Astrocyte of the spinal cord (primary cell): ENCODE data around the gene RHBDF2.

ENCODE experiments used
- DNase-seq: peaks from one replicate; pipeline ENCODE4 v3.0.0; 2011; ENCODE audit warnings: low read depth, low spot score
- H3K4me3 ChIP-seq: 2 replicates; pipeline ENCODE4 v1.5.1; 2011; ENCODE audit warnings: low read depth, mild to moderate bottlenecking, low read length, moderate library complexity
- in situ Hi-C: cut with HindIII; loops from 2 replicates; pipeline ENCODE4 v1.10.0; 2017; ENCODE audit warnings: low sequenced_read_pairs
- TF ChIP-seq, protein P1 (sequence below): IDR thresholded peaks from 2 replicates; pipeline ENCODE4 v1.5.1; 2012; ENCODE audit warnings: low read depth, mild to moderate bottlenecking, low read length, inconsistent platforms

The RHBDF2 gene

DNA sequence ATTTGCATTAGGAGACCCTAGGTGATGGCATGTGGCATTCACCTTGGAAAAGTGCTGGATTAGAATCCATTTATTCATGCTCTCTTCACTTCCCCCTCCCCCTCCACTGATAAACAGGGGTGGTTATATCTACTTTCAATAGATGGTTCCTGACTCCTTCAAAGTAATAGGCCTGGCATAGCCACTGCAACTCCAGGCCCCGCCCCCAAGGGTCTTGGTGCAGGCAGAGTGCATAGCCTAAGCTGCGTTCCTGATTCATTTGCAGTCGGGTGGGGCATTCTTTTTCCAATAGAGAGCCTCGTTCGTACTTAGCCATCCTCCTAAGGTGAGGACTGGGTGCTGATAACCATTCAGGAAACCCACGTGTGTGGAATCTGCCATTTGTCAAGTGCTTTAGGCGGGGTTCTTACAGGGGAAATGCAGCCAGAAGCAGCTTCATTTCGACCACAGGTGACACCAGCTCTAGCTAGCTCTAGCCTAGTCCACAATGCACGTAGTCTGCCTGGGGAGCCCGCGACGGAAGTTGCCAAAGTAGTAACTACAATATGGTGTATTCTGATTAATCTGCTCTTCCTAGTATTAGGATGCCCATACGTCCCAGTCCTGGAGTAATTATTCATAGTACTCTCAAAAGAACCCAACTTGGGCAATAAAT is 59.4 kb downstream of the RHBDF2 start:
- DNase-seq: no peak
- in situ Hi-C loops: no loop called here
- no peak overlapping the region for H3K4me3 ChIP-seq
- TF ChIP-seq, protein P1, sequence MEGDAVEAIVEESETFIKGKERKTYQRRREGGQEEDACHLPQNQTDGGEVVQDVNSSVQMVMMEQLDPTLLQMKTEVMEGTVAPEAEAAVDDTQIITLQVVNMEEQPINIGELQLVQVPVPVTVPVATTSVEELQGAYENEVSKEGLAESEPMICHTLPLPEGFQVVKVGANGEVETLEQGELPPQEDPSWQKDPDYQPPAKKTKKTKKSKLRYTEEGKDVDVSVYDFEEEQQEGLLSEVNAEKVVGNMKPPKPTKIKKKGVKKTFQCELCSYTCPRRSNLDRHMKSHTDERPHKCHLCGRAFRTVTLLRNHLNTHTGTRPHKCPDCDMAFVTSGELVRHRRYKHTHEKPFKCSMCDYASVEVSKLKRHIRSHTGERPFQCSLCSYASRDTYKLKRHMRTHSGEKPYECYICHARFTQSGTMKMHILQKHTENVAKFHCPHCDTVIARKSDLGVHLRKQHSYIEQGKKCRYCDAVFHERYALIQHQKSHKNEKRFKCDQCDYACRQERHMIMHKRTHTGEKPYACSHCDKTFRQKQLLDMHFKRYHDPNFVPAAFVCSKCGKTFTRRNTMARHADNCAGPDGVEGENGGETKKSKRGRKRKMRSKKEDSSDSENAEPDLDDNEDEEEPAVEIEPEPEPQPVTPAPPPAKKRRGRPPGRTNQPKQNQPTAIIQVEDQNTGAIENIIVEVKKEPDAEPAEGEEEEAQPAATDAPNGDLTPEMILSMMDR: no peak

DNA sequence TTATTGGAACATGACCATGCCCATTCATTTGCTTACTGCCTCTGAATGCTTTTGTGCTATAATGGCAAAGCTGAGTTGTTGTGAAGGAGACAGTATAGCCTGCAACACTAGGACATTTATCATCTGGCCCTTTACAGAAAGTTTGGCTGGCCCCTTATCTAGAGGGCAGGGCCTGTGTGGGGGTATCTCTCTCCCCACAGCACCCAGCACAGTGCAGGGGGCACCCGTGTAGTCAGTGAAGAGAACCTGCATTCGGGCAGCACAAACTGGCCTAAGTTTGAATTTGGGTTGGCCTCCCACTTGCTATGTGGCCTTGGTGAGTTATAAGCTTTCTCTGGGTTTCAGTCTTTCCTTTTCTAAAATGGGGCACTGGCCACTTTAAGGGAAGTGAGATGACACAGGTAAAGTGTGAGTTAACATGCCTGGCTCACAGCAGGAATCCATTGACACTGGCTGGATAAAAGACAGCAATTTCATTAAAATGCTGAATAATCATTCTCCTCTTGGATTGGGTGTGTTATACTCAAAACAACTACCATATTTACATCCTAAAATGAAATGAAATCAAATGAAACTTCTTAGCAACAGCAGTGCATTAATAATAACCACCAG is 60.4 kb downstream of the RHBDF2 start:
- TF ChIP-seq, protein P1: no peak
- DNase-seq: no peak
- H3K4me3 ChIP-seq: no peak overlapping the region
- in situ Hi-C loops: no loop called here

DNA sequence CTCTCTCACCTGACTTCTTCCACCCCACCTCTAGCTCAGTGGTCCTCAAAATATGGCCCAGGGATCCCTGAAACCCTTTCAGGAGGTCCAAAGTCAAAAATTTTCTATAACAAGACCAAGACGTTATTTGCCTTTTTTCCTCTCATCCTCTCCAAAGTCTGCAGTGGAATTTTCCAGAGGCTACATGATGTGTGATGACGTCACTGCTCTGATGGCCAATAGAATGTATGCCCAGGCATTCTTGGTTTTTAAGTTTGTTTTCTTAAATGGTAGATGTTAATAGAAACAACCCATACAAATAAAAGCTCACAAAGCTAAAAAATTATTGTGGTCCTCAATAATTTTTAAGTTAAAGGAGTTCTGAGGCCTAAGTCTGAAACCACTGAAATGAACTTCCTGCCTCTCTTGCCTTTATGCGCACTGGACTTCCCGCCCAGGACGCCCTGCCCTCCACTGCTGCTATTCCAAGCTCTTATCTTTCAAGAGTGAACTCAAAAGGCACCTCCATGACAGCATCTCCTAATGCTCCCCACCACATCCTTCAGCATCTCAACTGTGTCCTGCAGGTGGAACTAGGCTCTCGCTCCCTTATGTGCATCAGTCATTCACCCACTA is 61.8 kb downstream of the RHBDF2 start:
- in situ Hi-C loops: no loop called here
- DNase-seq: no peak
- TF ChIP-seq, protein P1: no peak
- H3K4me3 ChIP-seq: no peak overlapping the region

DNA sequence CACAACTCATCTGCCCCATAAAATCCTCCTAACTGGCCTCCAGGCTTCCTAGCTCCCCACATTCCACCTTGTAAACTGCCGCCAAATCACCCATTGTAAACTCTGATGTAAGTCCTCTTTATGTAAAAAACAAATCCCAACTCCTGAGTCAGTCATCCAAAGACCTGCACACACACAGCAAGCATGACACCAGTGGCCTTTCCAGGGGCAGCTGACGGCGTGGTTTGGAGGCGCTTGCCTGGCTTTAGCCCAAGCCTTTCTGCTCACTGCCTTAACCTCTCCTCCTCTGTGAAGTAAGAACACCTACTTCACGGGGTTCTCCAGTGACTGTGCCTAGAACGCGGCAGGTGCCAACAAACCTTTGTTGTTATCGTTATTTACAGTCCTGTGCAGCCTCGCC is 62.3 kb downstream of the RHBDF2 start:
- H3K4me3 ChIP-seq: no peak overlapping the region
- TF ChIP-seq, protein P1: no peak
- DNase-seq: no peak
- in situ Hi-C loops: no loop called here

DNA sequence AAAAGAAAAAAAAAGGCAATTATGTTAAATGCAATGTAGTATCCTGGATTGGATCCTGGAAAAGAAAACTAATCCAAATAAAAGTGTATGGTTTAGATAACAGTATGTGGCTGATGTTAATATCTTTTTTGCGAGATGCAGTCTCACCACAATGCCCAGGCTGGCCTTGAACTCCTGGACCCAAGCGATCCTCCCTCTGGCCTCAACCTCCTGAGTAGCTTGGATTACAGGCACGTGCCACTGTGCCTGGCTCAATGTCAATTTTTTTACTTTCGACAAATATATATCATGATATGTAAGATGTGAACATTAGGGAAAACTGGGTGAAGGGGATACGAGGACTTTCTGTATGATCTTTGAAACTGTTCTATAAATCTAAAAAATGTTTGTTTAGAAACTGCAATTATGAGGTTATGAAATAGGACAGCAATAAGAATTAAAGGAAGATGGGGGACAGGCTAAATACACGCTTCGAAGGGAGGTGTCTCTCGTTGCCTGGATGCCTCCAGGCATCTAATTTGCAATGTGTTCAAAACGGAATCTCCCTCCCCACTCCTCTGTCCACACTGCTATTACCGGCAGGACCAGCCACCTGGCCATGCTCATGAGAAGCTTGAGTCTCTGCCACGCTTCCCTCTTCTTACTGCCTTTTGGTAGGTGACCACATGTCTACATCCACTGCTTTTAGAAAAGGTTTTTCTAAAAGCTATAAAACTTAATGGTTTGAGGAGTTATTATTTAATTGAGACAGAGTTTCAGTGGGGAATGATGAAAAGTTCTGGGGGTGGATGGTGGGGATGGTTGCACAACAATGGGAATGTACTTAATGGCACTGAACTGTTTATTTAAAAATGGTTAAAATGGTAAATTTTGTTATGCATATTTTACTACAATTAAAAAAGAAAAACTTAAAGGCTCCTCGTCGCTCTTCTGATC is 63.5 kb downstream of the RHBDF2 start:
- H3K4me3 ChIP-seq: no peak overlapping the region
- DNase-seq: no peak
- TF ChIP-seq, protein P1: no peak
- in situ Hi-C loops: no loop called here

DNA sequence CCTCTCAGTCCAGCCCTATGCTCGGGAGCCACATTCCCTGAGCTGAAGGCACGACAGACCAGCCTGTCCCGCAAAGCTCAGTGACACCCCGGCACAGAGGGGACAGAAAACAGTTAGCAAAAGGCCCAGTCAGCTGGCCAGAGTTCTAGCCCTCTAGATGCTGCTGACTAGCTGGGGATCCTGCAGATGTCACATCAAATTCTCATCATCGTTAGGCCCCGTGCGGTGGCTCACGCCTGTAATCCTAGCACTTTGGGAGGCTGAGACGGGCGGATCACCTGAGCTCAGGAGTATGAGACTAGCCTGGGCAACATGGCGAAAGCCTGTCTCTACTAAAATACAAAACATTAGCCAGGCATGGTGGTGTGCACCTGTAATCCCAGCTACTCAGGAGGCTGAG is 65.5 kb downstream of the RHBDF2 start:
- in situ Hi-C loops: no loop called here
- no peak for DNase-seq
- TF ChIP-seq, protein P1: no peak
- H3K4me3 ChIP-seq: no peak overlapping the region
